ENCODE data around the gene TNFSF12.
A peak's percentile ranks its signal among the peaks of the same experiment; 100 is the strongest.
"Not testable (repeated sequence)": the region's sequence is repeated elsewhere in the genome, so short reads cannot be mapped to it uniquely, and the experiment has no call there.

TNFSF12 gene

GRCh38 chr17:7587420-7588151 lies 38.7 kb downstream of the TNFSF12 start:
- peak; percentile 97 for DNase-seq (ENCODE audit: low read depth)

- DNase-seq (ENCODE audit: low read depth), result no peak
These were observed 39.8 kb downstream of the TNFSF12 start for GRCh38 chr17:7588553-7589203.

- peak; percentile 84 for DNase-seq (ENCODE audit: low read depth)
These were observed 40.5 kb downstream of the TNFSF12 start for GRCh38 chr17:7589204-7589868.

- peak; percentile 51 for DNase-seq (ENCODE audit: low read depth)
These were observed 41.2 kb downstream of the TNFSF12 start, which contains the start of gene SOX15 for GRCh38 chr17:7589891-7590691. Gene SOX15, minus strand, starts transcription at chr17:7590094. Its CDS starts 418 bp downstream, at chr17:7589676.

- DNase-seq (ENCODE audit: low read depth), result peak; percentile 78
These were observed 41.9 kb downstream of the TNFSF12 start for GRCh38 chr17:7590743-7591142.

- no peak for DNase-seq (ENCODE audit: low read depth)
These were observed 42.7 kb downstream of the TNFSF12 start for GRCh38 chr17:7591596-7591995.

GRCh38 chr17:7592422-7593021 lies 43.7 kb downstream of the TNFSF12 start:
- DNase-seq (ENCODE audit: low read depth), result no peak

GRCh38 chr17:7593296-7593695 lies 44.4 kb downstream of the TNFSF12 start:
- no peak for DNase-seq (ENCODE audit: low read depth)

- DNase-seq (ENCODE audit: low read depth), result not testable (repeated sequence)
These were observed 48.7 kb downstream of the TNFSF12 start for GRCh38 chr17:7597561-7597960.

GRCh38 chr17:7606280-7606679 lies 57.4 kb downstream of the TNFSF12 start:
- no peak for DNase-seq (ENCODE audit: low read depth)
